ENCODE data around the gene CAMK1. TPM values are rescaled to one million over a fixed set of nuclear protein-coding genes. Genes with fewer than 3 reads are reported as not detected.

Gene CAMK1
- total RNA-seq, 1 donor from 2014 or later = 42.5 TPM

DNA sequence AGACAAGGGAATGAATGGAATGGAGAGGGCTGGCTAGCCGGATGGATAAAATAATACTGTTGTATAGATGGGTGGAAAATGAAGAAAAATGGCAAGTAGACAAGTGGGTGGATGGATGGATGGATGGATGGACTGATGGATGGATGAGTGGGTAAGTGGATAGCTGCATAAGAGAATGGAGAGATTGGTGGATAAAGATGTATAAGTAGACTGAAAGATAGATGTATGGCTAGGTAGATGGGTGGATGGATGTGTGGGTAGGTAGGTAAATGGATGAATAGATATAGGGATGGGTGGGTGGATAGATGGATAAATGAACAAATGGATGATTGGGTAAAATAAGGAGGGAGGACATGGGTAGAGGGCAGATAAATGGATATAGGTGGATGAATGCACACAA, 52.2 kb downstream of the CAMK1 start:
- no peak for DNase-seq (ENCODE audit: extremely low spot score in 2 of 2)
- TF ChIP-seq POLR2AphosphoS5 (IDR thresholded peaks at IDR 0.05; ENCODE audit: insufficient read depth in 1 of 2, low read depth in 1 of 2) (no peak), POLR2A (IDR thresholded peaks at IDR 0.05) (no peak)
- TF ChIP-seq, protein P1, sequence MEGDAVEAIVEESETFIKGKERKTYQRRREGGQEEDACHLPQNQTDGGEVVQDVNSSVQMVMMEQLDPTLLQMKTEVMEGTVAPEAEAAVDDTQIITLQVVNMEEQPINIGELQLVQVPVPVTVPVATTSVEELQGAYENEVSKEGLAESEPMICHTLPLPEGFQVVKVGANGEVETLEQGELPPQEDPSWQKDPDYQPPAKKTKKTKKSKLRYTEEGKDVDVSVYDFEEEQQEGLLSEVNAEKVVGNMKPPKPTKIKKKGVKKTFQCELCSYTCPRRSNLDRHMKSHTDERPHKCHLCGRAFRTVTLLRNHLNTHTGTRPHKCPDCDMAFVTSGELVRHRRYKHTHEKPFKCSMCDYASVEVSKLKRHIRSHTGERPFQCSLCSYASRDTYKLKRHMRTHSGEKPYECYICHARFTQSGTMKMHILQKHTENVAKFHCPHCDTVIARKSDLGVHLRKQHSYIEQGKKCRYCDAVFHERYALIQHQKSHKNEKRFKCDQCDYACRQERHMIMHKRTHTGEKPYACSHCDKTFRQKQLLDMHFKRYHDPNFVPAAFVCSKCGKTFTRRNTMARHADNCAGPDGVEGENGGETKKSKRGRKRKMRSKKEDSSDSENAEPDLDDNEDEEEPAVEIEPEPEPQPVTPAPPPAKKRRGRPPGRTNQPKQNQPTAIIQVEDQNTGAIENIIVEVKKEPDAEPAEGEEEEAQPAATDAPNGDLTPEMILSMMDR (IDR thresholded peaks at IDR 0.05) = no peak
- Histone ChIP-seq H3K36me3 (no peaks in the 10 kb centered on the region), H3K9me3 (no peaks in the 10 kb centered on the region), H3K27ac (no peak overlapping the region), H3K4me1 (peaks cover 15% of the 10 kb centered on the region), H3K27me3 (no peaks in the 10 kb centered on the region), H3K4me3 (no peak overlapping the region)
- intact Hi-C loops (cut with DNase I) = no loop called here

GRCh38 chr3:9716801-9717555, 52.8 kb downstream of the CAMK1 start:
- no peak for DNase-seq (ENCODE audit: extremely low spot score in 2 of 2)
- Histone ChIP-seq H3K36me3 (no peaks in the 10 kb centered on the region), H3K4me1 (peaks cover 15% of the 10 kb centered on the region), H3K4me3 (no peak overlapping the region), H3K27me3 (no peaks in the 10 kb centered on the region), H3K9me3 (no peaks in the 10 kb centered on the region), H3K27ac (no peak overlapping the region)
- TF ChIP-seq POLR2A (IDR thresholded peaks at IDR 0.05) (no peak), POLR2AphosphoS5 (IDR thresholded peaks at IDR 0.05; ENCODE audit: insufficient read depth in 1 of 2, low read depth in 1 of 2) (no peak)
- TF ChIP-seq, protein P1 (IDR thresholded peaks at IDR 0.05) = no peak
- intact Hi-C loops (cut with DNase I) = no loop called here

DNA sequence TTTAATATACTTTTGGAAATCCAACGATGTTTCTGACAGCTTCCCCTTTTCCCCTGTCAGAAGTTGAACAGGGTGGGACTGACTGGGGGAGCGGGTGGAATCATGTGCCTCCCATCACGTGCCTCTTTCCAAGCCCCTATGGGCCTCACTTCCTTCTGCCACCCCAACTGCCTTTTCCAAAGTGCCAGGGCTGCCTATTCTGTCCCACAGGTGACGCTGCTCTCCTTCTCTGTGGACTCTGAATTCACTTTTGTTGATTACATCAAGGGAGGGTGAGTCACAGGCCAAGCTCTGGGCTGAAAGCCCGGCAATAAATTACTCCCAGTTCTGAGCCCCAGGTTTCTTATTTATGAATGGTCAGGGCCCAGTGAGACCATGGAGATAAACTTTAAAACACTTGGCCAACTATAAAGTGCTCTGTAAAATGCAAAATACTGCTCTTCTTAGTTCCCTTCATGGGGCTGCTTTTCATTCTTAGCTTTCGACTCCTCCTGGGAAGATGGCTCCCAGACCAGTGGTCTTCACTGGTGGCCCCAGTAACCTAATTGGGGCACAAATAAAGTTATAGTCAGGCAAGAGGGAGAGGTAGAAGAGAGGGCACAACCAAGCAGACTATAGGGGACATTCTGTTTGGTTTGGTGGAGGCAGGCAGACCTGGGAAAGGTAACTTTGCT, 53.8 kb downstream of the CAMK1 start:
- Histone ChIP-seq H3K4me1 (peaks cover 15% of the 10 kb centered on the region), H3K4me3 (no peak overlapping the region), H3K36me3 (no peaks in the 10 kb centered on the region), H3K9me3 (no peaks in the 10 kb centered on the region), H3K27me3 (no peaks in the 10 kb centered on the region), H3K27ac (peak overlapping the region; percentile 68)
- intact Hi-C loops (cut with DNase I) = no loop called here
- peak in 1 of 2 donors; percentile 95 for DNase-seq (ENCODE audit: extremely low spot score in 2 of 2)
- peak in 1 of 2 donors; percentile 92 for TF ChIP-seq POLR2AphosphoS5 (IDR thresholded peaks at IDR 0.05; ENCODE audit: insufficient read depth in 1 of 2, low read depth in 1 of 2)
- TF ChIP-seq, protein P1 (IDR thresholded peaks at IDR 0.05) = peak; percentile 72 to 86 (median 76)
- TF ChIP-seq POLR2A (IDR thresholded peaks at IDR 0.05) = no peak

GRCh38 chr3:9715136-9715535, 54.6 kb downstream of the CAMK1 start:
- no peak for DNase-seq (ENCODE audit: extremely low spot score in 2 of 2)
- Histone ChIP-seq H3K27me3 (no peaks in the 10 kb centered on the region), H3K36me3 (no peaks in the 10 kb centered on the region), H3K4me1 (peaks cover 15% of the 10 kb centered on the region), H3K27ac (peak overlapping the region; percentile 54), H3K4me3 (no peak overlapping the region), H3K9me3 (no peaks in the 10 kb centered on the region)
- TF ChIP-seq, protein P1 (IDR thresholded peaks at IDR 0.05) = no peak
- no peak for TF ChIP-seq POLR2AphosphoS5 (IDR thresholded peaks at IDR 0.05; ENCODE audit: insufficient read depth in 1 of 2, low read depth in 1 of 2)
- intact Hi-C loops (cut with DNase I) = no loop called here

DNA sequence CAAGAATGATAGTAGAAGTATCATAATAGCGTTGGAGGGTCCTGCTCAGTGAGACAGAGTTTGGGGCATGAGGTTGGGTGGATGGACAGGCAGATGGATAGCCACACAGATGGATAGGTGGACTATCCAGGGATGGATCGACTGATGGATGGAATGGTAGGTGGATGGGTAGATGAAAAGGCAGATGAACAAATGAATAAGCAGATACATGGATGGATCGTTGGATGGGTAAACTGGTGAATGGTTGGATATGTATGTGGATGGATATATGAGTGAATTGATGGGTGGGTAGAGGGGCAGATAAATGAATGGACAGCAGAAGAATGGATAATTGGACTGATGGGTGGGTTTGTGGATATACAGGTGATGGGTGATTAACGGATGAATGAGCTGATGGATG, 56.6 kb downstream of the CAMK1 start:
- no peak for DNase-seq (ENCODE audit: extremely low spot score in 2 of 2)
- no peaks in the 10 kb centered on the region for H3K27me3 ChIP-seq
- peaks cover 15% of the 10 kb centered on the region for H3K4me1 ChIP-seq
- intact Hi-C loops (cut with DNase I) = no loop called here
- TF ChIP-seq, protein P1 (IDR thresholded peaks at IDR 0.05) = no peak
- no peak for TF ChIP-seq POLR2A (IDR thresholded peaks at IDR 0.05)
- TF ChIP-seq POLR2AphosphoS5 (IDR thresholded peaks at IDR 0.05; ENCODE audit: insufficient read depth in 1 of 2, low read depth in 1 of 2) = no peak
- no peaks in the 10 kb centered on the region for H3K9me3 ChIP-seq
- no peak overlapping the region for H3K27ac ChIP-seq
- H3K36me3 ChIP-seq = no peaks in the 10 kb centered on the region
- no peak overlapping the region for H3K4me3 ChIP-seq
